Superior temporal gyrus (tissue), 1 donor: ENCODE measurements around the gene ZGLP1.
A peak's percentile ranks its signal among the peaks of the same experiment; 100 is the strongest.

ENCODE experiments used
- DNase-seq: peaks from one replicate; pipeline ENCODE4 v3.0.0-alpha.2; 2016; ENCODE audit errors: extremely low spot score

ZGLP1 gene

GRCh38 chr19:10277795-10278589, 31.6 kb downstream of the ZGLP1 start:
- DNase-seq = no peak

GRCh38 chr19:10274589-10274988, 35.0 kb downstream of the ZGLP1 start:
- DNase-seq = no peak

GRCh38 chr19:10271543-10272086, 38.0 kb downstream of the ZGLP1 start:
- DNase-seq = no peak

- no peak for DNase-seq
These were observed 38.8 kb downstream of the ZGLP1 start, which contains the start of gene ICAM1 for GRCh38 chr19:10270616-10271394. TSS of gene ICAM1 (plus strand) at chr19:10271120. CDS start at chr19:10271160, 40 bp downstream.

- DNase-seq = no peak
These were observed 39.4 kb downstream of the ZGLP1 start for GRCh38 chr19:10270180-10270615.

- peak; percentile 74 for DNase-seq
These were observed 40.1 kb downstream of the ZGLP1 start for GRCh38 chr19:10269333-10270179.

- DNase-seq = no peak
These were observed 41.5 kb downstream of the ZGLP1 start for GRCh38 chr19:10268071-10268470.

- DNase-seq = no peak
These were observed 42.9 kb downstream of the ZGLP1 start for GRCh38 chr19:10266706-10267105.

- DNase-seq = no peak
These were observed 46.8 kb downstream of the ZGLP1 start for GRCh38 chr19:10262771-10263170.

- peak; percentile 24 for DNase-seq
These were observed 49.5 kb downstream of the ZGLP1 start for GRCh38 chr19:10260141-10260584.

- DNase-seq = peak; percentile 81
These were observed 50.3 kb downstream of the ZGLP1 start for GRCh38 chr19:10259162-10259905.

GRCh38 chr19:10258080-10258710, 51.4 kb downstream of the ZGLP1 start:
- DNase-seq = no peak

GRCh38 chr19:10256970-10257615, 52.5 kb downstream of the ZGLP1 start:
- no peak for DNase-seq

- DNase-seq = no peak
These were observed 53.1 kb downstream of the ZGLP1 start for GRCh38 chr19:10256551-10256950.

- DNase-seq = no peak
These were observed 54.3 kb downstream of the ZGLP1 start for GRCh38 chr19:10255358-10255757.
